ENCODE measurements around the gene KCNJ16.

DNA sequence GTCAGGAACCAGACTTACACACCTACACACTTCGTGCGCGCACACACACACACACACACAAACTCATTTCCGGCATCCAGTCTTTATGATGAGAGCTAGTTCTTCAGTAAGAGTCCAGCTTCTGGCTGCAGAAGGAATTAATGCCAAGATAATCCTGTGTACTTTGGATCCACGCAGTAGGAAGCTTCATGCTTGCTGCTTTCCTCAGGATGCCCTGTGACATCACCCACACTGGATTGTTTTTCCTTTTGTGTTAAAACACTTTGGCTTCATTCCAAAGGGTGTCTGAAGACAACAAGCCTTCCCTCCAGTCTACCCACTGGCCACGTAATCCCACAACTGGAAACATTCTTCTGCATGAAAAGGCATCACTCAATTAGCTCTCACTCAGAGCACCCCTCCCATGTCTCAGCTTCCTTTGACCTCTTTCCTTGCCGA, 35.4 kb downstream of the KCNJ16 start:
- TF ChIP-seq, protein P1, sequence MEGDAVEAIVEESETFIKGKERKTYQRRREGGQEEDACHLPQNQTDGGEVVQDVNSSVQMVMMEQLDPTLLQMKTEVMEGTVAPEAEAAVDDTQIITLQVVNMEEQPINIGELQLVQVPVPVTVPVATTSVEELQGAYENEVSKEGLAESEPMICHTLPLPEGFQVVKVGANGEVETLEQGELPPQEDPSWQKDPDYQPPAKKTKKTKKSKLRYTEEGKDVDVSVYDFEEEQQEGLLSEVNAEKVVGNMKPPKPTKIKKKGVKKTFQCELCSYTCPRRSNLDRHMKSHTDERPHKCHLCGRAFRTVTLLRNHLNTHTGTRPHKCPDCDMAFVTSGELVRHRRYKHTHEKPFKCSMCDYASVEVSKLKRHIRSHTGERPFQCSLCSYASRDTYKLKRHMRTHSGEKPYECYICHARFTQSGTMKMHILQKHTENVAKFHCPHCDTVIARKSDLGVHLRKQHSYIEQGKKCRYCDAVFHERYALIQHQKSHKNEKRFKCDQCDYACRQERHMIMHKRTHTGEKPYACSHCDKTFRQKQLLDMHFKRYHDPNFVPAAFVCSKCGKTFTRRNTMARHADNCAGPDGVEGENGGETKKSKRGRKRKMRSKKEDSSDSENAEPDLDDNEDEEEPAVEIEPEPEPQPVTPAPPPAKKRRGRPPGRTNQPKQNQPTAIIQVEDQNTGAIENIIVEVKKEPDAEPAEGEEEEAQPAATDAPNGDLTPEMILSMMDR (IDR thresholded peaks at IDR 0.05), result no peak
- no peak for TF ChIP-seq POLR2A (IDR thresholded peaks at IDR 0.05)

Data from body of pancreas (tissue), 4 donors.